ENCODE measurements around the gene SMCO4. TPM values are rescaled to one million over a fixed set of nuclear protein-coding genes. Genes with fewer than 3 reads are reported as not detected.

The SMCO4 gene
- total RNA-seq, 1 donor from 2014 or later = 2.4 TPM

DNA sequence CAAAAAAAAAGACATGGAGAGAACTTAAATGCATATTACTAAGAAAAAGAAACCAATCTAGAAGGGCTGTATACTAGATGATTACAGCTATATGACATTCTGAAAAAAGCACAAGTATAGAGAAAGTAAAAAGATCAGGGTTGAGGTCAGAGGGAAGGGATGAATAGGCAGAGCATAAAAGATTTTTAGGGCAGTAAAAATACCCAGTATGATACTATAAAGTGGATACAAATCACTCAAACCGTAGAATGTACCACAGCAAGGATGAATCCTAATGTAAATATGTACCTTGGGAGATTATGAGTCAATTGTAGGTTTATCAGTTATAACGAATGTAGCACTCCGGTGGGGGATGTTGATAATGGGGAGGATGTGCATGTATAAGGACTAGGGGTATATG, 29.4 kb upstream of the SMCO4 start:
- Histone ChIP-seq H3K27me3 (ENCODE audit: control insufficient read depth, insufficient read depth, low read length) (no peaks in the 10 kb centered on the region), H3K4me3 (ENCODE audit: low read depth, low read length) (no peak overlapping the region), H3K36me3 (ENCODE audit: control insufficient read depth, insufficient read depth, low read length) (no peaks in the 10 kb centered on the region)
- DNase-seq (ENCODE audit: low read depth) (no peak), FAIRE-seq (no peak)
- TF ChIP-seq, protein P1, sequence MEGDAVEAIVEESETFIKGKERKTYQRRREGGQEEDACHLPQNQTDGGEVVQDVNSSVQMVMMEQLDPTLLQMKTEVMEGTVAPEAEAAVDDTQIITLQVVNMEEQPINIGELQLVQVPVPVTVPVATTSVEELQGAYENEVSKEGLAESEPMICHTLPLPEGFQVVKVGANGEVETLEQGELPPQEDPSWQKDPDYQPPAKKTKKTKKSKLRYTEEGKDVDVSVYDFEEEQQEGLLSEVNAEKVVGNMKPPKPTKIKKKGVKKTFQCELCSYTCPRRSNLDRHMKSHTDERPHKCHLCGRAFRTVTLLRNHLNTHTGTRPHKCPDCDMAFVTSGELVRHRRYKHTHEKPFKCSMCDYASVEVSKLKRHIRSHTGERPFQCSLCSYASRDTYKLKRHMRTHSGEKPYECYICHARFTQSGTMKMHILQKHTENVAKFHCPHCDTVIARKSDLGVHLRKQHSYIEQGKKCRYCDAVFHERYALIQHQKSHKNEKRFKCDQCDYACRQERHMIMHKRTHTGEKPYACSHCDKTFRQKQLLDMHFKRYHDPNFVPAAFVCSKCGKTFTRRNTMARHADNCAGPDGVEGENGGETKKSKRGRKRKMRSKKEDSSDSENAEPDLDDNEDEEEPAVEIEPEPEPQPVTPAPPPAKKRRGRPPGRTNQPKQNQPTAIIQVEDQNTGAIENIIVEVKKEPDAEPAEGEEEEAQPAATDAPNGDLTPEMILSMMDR (IDR thresholded peaks at IDR 0.05; ENCODE audit: insufficient read depth, low read length, severe bottlenecking) = no peak

DNA sequence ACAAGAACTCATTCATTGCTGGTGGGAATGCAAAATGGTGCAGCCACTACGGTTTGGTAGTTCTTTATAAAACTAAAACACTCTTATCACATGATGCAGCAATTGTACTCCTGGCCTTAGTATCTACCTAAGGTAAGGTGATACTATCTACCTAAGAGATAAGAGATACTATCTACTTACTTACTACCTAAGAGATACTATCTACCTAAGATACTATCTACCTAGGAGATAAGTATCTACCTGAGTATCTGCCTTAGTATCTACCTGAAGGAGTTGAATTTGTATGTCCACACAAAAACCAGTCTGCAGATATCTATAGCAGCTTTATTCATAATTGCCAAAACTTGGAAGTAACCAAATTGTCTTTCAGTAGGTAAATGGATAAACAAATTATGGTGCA, 29.0 kb upstream of the SMCO4 start:
- TF ChIP-seq, protein P1 (IDR thresholded peaks at IDR 0.05; ENCODE audit: insufficient read depth, low read length, severe bottlenecking) = no peak

DNA sequence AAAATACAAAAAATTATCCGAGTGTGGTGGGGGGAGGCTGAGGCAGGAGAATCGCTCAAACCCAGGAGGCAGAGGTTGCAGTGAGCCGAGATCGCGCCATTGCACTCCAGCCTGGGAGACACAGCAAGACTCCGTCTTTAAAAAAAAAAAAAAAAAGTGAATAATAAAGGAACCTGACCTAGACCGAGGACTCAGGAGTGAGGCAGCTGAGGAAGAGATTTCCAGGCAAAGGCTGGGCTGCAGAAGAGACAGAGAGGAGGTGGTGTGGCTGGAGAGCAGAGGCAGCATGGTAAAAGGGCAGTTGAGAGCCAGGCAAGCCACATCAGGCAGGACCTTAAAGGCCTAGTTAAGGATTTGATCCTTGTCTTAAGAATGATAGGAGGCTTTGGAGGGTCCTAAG, 28.4 kb upstream of the SMCO4 start:
- TF ChIP-seq, protein P1 (IDR thresholded peaks at IDR 0.05; ENCODE audit: insufficient read depth, low read length, severe bottlenecking) = no peak
- no peak for FAIRE-seq
- no peak for DNase-seq (ENCODE audit: low read depth)
- H3K36me3 ChIP-seq (ENCODE audit: control insufficient read depth, insufficient read depth, low read length) = no peaks in the 10 kb centered on the region
- no peak overlapping the region for H3K4me3 ChIP-seq (ENCODE audit: low read depth, low read length)
- no peaks in the 10 kb centered on the region for H3K27me3 ChIP-seq (ENCODE audit: control insufficient read depth, insufficient read depth, low read length)

More for the DNA sequence above, 29.0 kb upstream of the SMCO4 start:
- Histone ChIP-seq H3K27me3 (ENCODE audit: control insufficient read depth, insufficient read depth, low read length) (no peaks in the 10 kb centered on the region), H3K36me3 (ENCODE audit: control insufficient read depth, insufficient read depth, low read length) (no peaks in the 10 kb centered on the region), H3K4me3 (ENCODE audit: low read depth, low read length) (no peak overlapping the region)
- FAIRE-seq (no peak), DNase-seq (ENCODE audit: low read depth) (no peak)

DNA sequence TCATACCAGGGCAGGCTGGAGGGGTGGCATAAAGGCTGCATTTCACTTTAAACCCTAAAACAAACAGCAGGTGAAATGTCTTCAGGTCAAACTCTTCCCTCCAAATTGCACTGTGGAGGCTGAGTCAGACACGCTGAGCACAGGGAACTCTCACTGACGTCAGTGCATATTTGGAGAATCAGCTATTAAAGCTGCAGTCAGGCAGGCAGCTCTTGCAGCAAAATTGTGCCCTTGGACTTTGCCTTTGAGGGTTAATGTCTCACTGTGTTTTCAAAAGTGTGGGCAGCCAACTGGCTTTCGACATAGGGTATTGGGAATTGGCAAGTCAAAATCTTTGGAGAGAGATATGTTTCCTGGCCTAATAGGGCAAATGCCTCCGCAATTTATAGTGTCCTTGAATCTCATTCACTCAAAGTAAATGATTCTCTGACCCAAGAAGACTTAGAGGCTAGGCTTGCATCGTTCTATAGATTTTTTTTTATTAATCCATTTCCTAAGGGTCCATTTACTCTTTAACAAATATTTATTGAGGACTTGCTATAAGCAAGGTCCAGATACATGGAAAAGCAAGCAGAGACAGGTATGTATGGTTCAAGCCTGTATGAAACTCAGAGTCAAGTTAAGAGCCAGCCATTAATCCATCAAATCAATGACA, 27.7 kb upstream of the SMCO4 start:
- DNase-seq (ENCODE audit: low read depth) = peak; percentile 59
- FAIRE-seq = no peak

DNA sequence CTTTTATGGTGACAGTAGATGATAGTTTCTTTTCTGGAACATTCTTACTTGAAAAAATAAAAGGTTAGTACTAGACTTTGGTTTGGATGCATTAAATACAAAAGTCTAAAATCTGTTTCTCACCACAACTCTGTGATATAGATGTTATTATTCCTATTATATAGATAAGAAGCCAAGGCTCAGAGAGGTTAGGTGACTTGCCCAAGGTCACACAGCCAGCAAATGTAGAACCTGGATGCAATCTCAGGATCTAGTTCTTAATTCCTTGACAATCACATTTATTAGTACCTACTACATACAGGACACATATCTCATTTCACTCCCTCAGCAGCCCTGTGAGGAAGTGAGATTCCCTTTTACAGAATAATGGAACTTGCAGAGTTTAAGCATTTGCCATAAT, 26.3 kb upstream of the SMCO4 start:
- DNase-seq (ENCODE audit: low read depth) (no peak), FAIRE-seq (no peak)
- H3K4me3 ChIP-seq (ENCODE audit: low read depth, low read length) = no peak overlapping the region
- H3K36me3 ChIP-seq (ENCODE audit: control insufficient read depth, insufficient read depth, low read length) = no peaks in the 10 kb centered on the region
- no peaks in the 10 kb centered on the region for H3K27me3 ChIP-seq (ENCODE audit: control insufficient read depth, insufficient read depth, low read length)
- TF ChIP-seq, protein P1 (IDR thresholded peaks at IDR 0.05; ENCODE audit: insufficient read depth, low read length, severe bottlenecking) = no peak

More for the DNA sequence above, 27.7 kb upstream of the SMCO4 start:
- Histone ChIP-seq H3K27me3 (ENCODE audit: control insufficient read depth, insufficient read depth, low read length) (no peaks in the 10 kb centered on the region), H3K4me3 (ENCODE audit: low read depth, low read length) (no peak overlapping the region), H3K36me3 (ENCODE audit: control insufficient read depth, insufficient read depth, low read length) (no peaks in the 10 kb centered on the region)
- TF ChIP-seq, protein P1 (IDR thresholded peaks at IDR 0.05; ENCODE audit: insufficient read depth, low read length, severe bottlenecking) = no peak

DNA sequence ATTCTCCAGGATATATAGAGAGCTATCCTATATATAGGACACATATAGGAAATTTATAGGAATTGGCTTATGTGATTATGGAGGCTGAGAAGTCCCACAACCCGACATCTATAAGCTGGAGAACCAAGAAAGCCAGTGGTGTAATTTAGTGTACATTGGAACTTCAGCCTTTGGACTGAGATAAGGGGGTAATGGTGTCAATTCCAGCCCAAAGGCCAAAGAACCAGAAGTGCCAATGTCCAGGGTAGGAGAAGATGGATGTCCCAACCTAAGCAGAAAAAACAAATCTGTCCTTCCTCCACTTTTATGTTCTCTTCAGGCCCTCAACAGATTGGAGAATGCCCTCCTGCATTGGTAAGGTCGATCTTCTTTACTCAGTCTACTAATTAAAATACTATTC, 25.5 kb upstream of the SMCO4 start:
- DNase-seq (ENCODE audit: low read depth) (no peak), FAIRE-seq (no peak)
- TF ChIP-seq, protein P1 (IDR thresholded peaks at IDR 0.05; ENCODE audit: insufficient read depth, low read length, severe bottlenecking) = no peak
- Histone ChIP-seq H3K36me3 (ENCODE audit: control insufficient read depth, insufficient read depth, low read length) (no peaks in the 10 kb centered on the region), H3K4me3 (ENCODE audit: low read depth, low read length) (no peak overlapping the region), H3K27me3 (ENCODE audit: control insufficient read depth, insufficient read depth, low read length) (no peaks in the 10 kb centered on the region)

Data from bronchial epithelial cell (primary cell).